Measurements from ENCODE around the gene CAMTA1.
"Not testable (repeated sequence)": the region's sequence is repeated elsewhere in the genome, so short reads cannot be mapped to it uniquely, and the experiment has no call there.

Gene CAMTA1

DNA sequence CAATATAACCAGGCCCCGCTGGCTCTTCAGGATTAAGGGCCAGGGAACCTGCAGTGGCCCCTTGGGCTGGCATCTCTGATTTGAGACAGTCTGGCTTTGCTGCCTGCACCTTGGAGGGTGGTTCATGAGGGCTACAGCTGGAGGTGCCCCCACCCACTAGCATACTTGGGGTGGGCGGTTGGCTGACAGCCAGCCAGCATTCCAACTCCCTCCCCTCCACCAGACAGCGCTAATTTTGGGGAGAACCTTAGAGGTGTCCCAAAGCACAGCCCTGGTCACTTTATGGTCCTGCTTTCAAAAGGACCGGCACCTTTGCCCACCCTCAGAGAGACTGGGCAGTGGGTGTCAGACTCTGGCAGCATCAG lies 805.2 kb downstream of the CAMTA1 start:
- DNase-seq (ENCODE audit: low read depth), result no peak

DNA sequence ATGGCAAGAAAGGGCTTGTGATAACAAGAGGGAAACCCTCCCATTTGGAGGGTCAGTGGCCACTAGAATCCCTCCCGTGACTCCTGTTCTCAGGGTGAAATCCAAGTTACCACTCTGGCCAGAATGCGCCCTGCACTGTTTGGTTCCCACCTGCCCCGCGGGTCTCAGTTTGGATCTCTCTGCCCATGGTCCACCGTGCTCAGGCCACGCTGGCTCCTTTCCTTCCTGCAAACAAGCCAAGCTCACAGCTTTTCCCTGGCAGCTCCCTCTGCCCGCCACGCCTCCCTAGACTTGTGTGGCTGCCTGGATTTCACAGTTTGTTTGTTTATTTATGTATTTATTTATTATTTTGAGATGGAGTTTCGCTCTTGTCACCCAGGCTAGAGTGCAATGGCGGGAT lies 806.3 kb downstream of the CAMTA1 start:
- no peak for DNase-seq (ENCODE audit: low read depth)

DNA sequence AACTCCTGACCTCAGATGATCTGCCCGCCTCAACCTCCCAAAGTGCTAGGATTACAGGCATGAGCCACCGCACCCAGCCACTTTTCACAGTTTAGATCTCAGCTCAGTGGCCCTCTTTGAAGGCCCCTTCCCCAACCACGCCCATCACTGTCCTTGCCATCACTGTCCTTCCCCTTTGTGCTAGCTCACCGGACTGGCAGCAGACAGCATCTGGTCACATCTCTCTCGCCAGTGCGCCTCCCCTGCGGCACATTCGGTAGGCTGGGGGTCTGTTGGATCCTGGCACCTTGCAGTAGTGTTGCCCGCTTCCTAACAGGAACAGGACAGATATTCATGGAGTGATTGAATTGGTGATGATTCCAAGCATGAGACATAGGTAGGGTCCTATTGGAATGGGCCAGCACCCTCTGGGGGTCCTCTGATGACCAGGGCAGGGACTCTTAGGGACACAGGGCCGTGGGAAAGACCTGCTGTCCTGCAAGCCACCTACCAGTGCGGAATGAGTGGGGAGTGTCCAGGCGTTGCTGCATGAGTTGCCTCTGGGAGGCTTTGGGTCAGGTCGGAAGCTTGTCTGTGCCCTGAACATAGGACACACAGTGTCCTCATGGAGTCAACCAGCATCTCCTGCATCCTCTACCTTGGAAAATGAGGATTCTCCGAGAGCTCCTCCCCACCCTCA lies 807.0 kb downstream of the CAMTA1 start:
- DNase-seq (ENCODE audit: low read depth), result no peak

- no peak for DNase-seq (ENCODE audit: low read depth)
These were observed 808.9 kb downstream of the CAMTA1 start for GRCh38 chr1:7594002-7594713.

DNA sequence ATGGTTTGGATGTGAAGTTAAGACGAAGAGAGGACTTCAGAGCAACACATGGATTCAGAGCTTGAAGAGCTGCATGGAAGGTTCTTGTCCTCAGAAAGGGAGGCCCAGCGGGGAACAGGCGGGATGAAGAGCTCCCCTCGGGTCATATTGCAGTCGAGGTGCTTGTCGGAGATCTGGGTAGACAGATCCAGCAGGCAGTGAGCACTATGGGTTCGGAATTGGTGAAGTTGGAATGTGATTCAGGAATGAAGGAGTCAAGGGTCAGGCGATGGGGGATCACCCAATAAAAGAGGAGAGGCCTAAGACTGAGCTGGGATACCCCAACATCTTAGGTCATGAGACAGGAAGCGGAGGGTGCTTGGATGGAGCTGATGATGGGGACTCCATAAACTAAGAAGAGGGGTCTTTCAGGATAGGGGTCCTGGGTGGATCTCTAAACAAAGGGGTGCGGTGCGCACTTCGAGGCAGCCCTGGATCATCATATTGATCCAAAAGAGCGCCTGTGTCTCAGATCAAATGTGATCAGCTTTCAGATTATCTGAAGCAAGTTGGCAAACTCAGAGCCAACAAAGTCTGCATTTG lies 809.6 kb downstream of the CAMTA1 start:
- no peak for DNase-seq (ENCODE audit: low read depth)

- DNase-seq (ENCODE audit: low read depth), result no peak
These were observed 810.1 kb downstream of the CAMTA1 start for GRCh38 chr1:7595336-7595735.

GRCh38 chr1:7596126-7596965 lies 811.1 kb downstream of the CAMTA1 start:
- no peak for DNase-seq (ENCODE audit: low read depth)

GRCh38 chr1:7598058-7598457 lies 812.8 kb downstream of the CAMTA1 start:
- DNase-seq (ENCODE audit: low read depth), result not testable (repeated sequence)

DNA sequence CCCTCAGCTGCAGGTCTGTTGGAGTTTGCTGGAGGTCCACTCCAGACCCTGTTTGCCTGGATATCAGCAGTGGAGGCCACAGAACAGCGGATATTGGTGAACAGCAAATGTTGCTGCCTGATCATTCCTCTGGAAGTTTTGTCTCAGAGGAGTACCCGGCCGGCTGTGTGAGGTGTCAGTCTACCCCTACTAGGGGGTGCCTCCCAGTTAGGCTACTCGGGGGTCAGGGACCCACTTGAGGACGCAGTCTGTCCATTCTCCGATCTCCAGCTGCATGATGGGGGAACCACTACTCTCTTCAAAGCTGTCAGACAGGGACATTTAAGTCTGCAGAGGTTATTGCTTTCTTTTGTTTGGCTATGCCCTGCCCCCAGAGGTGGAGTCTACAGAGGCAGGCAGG lies 819.7 kb downstream of the CAMTA1 start:
- DNase-seq (ENCODE audit: low read depth), result not testable (repeated sequence)

GRCh38 chr1:7606096-7606495 lies 820.8 kb downstream of the CAMTA1 start:
- DNase-seq (ENCODE audit: low read depth), result no peak

DNA sequence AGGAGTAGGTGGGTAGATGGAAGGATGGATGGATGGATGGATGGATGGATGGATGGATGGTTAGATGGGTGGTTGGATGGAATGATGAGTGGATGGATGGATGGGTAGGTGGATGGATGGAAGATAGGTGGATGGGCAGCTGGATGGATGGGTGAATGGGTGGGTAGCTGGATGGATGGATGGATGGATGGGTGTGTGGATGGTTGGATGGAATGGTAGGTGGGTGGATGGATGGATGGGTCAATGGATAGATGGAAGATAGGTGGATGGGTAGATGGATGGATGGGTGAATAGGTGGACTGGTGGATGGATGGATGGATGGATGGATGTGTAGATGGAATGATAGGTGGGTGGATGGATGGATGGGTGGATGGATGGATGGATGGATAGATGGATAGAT lies 821.8 kb downstream of the CAMTA1 start:
- no peak for DNase-seq (ENCODE audit: low read depth)

- DNase-seq (ENCODE audit: low read depth), result no peak
These were observed 823.5 kb downstream of the CAMTA1 start for GRCh38 chr1:7608628-7609305.

DNA sequence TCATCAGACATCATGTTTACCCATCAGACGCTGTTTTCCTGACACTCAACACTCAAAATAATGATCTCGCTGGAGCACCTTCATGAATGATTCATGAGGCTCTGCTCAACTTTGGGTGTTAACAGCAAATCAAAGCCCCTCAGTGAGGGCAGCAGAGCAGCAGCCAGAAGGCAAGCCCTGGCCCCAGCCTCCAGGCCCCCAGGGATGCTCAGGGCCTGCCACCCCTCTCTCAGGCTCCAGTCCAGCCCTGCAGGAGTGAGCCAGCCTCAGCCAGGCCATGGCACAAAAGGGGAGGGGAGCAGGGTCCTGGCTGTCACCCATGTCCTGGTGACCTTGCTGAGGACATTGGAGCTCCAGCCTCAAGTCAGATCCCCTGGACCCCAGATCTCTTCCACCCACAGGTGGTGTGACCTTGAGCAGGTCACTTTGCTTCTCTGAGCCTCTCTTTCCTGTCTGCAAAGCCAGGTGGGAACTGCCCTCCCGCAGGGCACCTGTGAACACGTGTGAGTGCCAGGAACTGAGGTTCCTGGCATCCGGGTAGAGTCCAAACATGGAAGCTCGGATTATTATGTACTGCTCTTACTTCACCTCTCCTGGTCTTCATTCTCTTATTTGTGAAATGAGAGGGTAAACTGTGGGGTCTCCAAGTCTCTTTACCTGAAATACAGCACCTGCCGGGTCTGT lies 824.2 kb downstream of the CAMTA1 start:
- no peak for DNase-seq (ENCODE audit: low read depth)

DNA sequence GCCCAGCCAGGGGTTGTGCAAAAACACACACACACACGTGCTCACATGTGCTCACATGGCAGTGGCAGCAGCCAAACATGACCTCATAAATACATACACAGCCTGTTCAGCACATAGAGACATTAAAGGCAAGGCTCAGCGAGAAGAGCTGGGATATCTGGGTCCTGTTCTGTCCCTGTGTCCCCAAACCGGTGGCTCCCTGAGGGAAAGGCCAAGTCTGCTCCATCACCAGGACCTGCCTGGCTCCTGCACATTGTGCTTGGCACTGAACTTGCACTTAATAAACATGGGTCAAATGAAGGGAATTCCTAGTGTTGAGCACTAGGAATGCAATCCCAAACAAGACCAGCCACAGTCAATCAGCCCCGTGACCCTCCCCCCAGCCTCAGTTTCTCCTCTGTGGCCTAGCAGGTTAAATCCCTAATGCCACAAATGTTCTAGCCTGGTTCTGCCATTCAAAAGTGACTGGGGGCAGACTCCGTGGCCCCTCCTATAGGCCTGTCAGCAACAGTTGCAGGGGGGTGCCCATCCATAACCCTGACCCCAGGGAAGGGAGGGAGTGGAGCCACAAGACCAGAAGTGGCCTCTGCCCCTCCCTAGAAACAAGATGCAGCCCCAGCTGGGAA lies 825.0 kb downstream of the CAMTA1 start:
- no peak for DNase-seq (ENCODE audit: low read depth)

DNA sequence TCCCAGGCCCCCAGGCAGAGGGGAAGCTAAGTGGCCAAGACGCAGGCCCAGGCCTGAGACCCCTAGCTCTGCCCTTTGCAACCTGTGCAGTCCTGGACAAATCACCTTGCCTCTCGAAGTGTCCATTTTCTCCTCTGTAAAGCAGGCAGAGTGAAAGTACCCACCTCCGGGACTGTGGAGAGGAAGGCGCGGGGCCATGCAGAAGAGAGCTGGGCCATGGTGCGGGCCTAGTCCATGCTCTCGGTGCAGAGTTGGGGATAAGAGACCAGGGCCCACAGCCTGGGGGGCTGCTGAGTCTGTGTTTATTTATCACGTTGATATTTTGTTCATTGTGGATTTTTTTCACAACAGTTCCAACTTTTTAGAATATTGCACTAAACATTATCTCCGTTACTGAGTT lies 825.7 kb downstream of the CAMTA1 start:
- no peak for DNase-seq (ENCODE audit: low read depth)

GRCh38 chr1:7611421-7612010 lies 826.3 kb downstream of the CAMTA1 start:
- no peak for DNase-seq (ENCODE audit: low read depth)

- no peak for DNase-seq (ENCODE audit: low read depth)
These were observed 828.0 kb downstream of the CAMTA1 start for GRCh38 chr1:7613106-7613850.

GRCh38 chr1:7613851-7614205 lies 828.6 kb downstream of the CAMTA1 start:
- DNase-seq (ENCODE audit: low read depth), result no peak

- DNase-seq (ENCODE audit: low read depth), result no peak
These were observed 829.4 kb downstream of the CAMTA1 start for GRCh38 chr1:7614576-7615074.

GRCh38 chr1:7615138-7615537 lies 829.9 kb downstream of the CAMTA1 start:
- DNase-seq (ENCODE audit: low read depth), result no peak
